ENCODE measurements around the gene SLC6A3.

The SLC6A3 gene

DNA sequence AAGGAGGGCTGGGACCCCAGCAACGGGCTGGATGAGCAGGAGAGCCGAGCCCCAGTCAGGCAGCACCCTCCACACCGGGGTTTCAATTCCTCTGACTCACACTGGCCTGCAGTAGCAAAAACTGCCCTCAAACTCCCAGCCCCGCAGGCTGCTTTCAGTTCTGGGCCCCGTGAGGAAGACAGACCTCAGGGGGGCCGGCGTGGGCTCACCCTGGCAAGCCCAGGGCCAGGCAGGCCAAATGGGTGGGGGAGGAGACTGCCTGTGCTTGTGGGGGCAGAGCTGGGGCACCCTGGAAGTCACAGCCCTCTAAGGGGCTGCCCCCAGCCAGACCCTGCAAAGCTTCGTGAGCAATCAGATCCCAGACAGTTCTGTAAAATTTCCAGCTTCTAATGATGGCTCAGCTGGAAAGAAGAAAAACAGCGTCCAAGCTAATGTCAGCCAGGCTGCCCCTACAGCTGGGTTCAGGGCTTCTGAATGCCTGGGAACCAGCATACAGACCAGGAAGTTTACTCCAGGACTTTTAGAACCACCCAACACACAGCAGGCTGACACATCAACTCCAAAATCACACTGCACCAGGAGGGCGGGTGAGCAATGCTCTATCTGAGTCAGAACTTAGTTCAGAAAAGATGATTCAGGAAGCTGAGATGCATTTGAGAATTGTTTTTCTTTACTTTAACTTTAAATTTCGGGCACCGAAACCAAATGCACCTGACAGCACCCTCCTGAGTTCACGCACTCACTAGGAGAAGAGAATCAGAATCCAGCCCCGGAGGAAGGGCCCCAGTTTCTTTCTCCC, 43.8 kb upstream of the SLC6A3 start:
- DNase-seq (ENCODE audit: low read depth in 1 of 2, low spot score in 1 of 2) = no peak
- TF ChIP-seq POLR2AphosphoS5 (IDR thresholded peaks at IDR 0.05; ENCODE audit: low read depth) (no peak), GABPA (IDR thresholded peaks at IDR 0.05; ENCODE audit: low read depth) (no peak)
- TF ChIP-seq, protein P1, sequence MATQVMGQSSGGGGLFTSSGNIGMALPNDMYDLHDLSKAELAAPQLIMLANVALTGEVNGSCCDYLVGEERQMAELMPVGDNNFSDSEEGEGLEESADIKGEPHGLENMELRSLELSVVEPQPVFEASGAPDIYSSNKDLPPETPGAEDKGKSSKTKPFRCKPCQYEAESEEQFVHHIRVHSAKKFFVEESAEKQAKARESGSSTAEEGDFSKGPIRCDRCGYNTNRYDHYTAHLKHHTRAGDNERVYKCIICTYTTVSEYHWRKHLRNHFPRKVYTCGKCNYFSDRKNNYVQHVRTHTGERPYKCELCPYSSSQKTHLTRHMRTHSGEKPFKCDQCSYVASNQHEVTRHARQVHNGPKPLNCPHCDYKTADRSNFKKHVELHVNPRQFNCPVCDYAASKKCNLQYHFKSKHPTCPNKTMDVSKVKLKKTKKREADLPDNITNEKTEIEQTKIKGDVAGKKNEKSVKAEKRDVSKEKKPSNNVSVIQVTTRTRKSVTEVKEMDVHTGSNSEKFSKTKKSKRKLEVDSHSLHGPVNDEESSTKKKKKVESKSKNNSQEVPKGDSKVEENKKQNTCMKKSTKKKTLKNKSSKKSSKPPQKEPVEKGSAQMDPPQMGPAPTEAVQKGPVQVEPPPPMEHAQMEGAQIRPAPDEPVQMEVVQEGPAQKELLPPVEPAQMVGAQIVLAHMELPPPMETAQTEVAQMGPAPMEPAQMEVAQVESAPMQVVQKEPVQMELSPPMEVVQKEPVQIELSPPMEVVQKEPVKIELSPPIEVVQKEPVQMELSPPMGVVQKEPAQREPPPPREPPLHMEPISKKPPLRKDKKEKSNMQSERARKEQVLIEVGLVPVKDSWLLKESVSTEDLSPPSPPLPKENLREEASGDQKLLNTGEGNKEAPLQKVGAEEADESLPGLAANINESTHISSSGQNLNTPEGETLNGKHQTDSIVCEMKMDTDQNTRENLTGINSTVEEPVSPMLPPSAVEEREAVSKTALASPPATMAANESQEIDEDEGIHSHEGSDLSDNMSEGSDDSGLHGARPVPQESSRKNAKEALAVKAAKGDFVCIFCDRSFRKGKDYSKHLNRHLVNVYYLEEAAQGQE (IDR thresholded peaks at IDR 0.05; ENCODE audit: insufficient replicate concordance, low read depth) = no peak
- H3K27me3 ChIP-seq (ENCODE audit: insufficient read depth, poor library complexity, severe bottlenecking) = no peaks in the 10 kb centered on the region
- no peak overlapping the region for H3K4me3 ChIP-seq (replicated peaks; ENCODE audit: insufficient read depth, low read length)
- H3K27ac ChIP-seq (replicated peaks) = no peak overlapping the region

DNA sequence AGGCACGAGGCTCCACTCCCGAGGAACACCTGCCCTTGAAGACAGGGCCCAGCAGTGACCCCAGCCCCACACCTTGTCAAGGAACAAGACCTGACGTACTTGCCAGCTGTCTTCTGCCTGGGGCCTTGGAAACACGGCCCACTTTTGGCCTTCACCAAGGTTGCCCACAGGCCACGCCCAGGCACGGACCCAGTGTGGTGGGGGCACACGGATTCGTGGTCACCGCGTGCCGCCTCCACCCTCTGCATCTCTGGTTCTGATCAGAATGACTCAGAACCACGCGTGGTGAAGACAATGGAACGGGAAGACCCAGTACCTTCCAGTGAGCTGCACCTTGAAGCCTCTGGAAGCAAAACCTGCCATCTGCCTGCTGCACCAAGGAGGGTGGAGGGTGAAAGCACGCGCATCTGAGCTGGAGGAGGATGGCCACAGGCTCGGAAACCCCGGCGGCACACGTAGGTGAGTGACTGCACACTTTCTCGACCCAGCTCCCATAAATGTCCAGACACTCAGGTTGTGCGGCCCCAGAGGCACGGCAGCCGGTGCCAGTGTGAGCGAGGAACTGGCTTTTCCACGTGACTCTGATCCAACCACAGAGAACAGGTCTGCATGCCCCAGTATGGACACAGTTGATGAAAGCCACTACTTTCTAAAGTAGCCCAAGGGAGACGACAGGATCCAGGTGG, 42.0 kb upstream of the SLC6A3 start:
- H3K27ac ChIP-seq (replicated peaks) = no peak overlapping the region
- no peak overlapping the region for H3K4me3 ChIP-seq (replicated peaks; ENCODE audit: insufficient read depth, low read length)
- no peaks in the 10 kb centered on the region for H3K27me3 ChIP-seq (ENCODE audit: insufficient read depth, poor library complexity, severe bottlenecking)
- no peak for DNase-seq (ENCODE audit: low read depth in 1 of 2, low spot score in 1 of 2)
- TF ChIP-seq, protein P1 (IDR thresholded peaks at IDR 0.05; ENCODE audit: insufficient replicate concordance, low read depth) = no peak
- TF ChIP-seq SPI1 (IDR thresholded peaks at IDR 0.05; ENCODE audit: borderline replicate concordance, low read depth) (no peak), GABPA (IDR thresholded peaks at IDR 0.05; ENCODE audit: low read depth) (no peak), POLR2AphosphoS5 (IDR thresholded peaks at IDR 0.05; ENCODE audit: low read depth) (no peak)
- TF ChIP-seq, protein P2, sequence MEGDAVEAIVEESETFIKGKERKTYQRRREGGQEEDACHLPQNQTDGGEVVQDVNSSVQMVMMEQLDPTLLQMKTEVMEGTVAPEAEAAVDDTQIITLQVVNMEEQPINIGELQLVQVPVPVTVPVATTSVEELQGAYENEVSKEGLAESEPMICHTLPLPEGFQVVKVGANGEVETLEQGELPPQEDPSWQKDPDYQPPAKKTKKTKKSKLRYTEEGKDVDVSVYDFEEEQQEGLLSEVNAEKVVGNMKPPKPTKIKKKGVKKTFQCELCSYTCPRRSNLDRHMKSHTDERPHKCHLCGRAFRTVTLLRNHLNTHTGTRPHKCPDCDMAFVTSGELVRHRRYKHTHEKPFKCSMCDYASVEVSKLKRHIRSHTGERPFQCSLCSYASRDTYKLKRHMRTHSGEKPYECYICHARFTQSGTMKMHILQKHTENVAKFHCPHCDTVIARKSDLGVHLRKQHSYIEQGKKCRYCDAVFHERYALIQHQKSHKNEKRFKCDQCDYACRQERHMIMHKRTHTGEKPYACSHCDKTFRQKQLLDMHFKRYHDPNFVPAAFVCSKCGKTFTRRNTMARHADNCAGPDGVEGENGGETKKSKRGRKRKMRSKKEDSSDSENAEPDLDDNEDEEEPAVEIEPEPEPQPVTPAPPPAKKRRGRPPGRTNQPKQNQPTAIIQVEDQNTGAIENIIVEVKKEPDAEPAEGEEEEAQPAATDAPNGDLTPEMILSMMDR (IDR thresholded peaks at IDR 0.05; ENCODE audit: insufficient read depth, low read length) = no peak

DNA sequence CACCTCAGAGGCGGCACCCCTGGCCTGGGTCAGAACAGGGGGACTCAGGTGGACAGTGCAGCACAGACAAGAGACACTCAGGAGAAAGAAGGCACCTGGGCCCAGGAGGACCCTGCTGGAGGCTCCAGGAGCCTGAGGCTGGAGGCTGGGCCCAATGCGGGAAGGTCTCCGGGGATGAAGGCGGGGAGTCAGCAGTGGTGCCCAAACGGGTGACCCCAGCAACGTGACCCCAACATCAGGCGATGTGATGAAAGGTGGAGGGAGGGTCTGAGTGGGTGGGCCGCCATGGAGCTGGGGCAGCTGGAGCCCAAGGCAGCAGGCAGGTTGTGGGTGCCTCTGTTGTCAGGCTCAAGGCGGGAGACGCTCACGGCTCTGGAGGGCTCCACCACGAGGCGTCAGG, 41.0 kb upstream of the SLC6A3 start:
- TF ChIP-seq SPI1 (IDR thresholded peaks at IDR 0.05; ENCODE audit: borderline replicate concordance, low read depth) = no peak
- TF ChIP-seq GABPA (IDR thresholded peaks at IDR 0.05; ENCODE audit: low read depth) = no peak
- TF ChIP-seq, protein P1 (IDR thresholded peaks at IDR 0.05; ENCODE audit: insufficient replicate concordance, low read depth) = no peak
- no peak for TF ChIP-seq POLR2AphosphoS5 (IDR thresholded peaks at IDR 0.05; ENCODE audit: low read depth)
- TF ChIP-seq, protein P2 (IDR thresholded peaks at IDR 0.05; ENCODE audit: insufficient read depth, low read length) = no peak
- H3K4me3 ChIP-seq (replicated peaks; ENCODE audit: insufficient read depth, low read length) = no peak overlapping the region
- H3K27ac ChIP-seq (replicated peaks) = no peak overlapping the region
- DNase-seq (ENCODE audit: low read depth in 1 of 2, low spot score in 1 of 2) = no peak
- H3K27me3 ChIP-seq (ENCODE audit: insufficient read depth, poor library complexity, severe bottlenecking) = no peaks in the 10 kb centered on the region
